Panc1 (cell line): ENCODE data around the gene RPF1. TPM values are rescaled to one million over a fixed set of nuclear protein-coding genes. Genes with fewer than 3 reads are reported as not detected.
"Not testable (repeated sequence)": the region's sequence is repeated elsewhere in the genome, so short reads cannot be mapped to it uniquely, and the experiment has no call there.

Experiments used
- ATAC-seq: fragments of 200-7000 bp; cut with Tn5 transposase; 2 replicates; pipeline ENCODE4 v1.9.1; 2020; ENCODE audit warnings: mild to moderate bottlenecking, moderate library complexity
- BruUV-seq: library from RNA; stranded (reverse); fragments of 400-500 nt; replicated peaks from 2 replicates; lab custom pipeline; 2021; lab: Mats Ljungman, UMichigan
- CTCF ChIA-PET: fragments of 300-600 bp; sonication (Branson Sonifier 250); formaldehyde crosslinking; loops from one replicate; lab custom pipeline; 2022; ENCODE audit warnings: antibody characterized with exemption; lab: Charles Lee
- POLR2A ChIA-PET: fragments of 300-600 bp; sonication (Branson Sonifier 250); formaldehyde crosslinking; loops from one replicate; lab custom pipeline; 2022; ENCODE audit warnings: antibody characterized with exemption; lab: Charles Lee
- DNase-seq: peaks from one replicate; pipeline ENCODE4 v3.0.0-alpha.2; 2010; ENCODE audit warnings: low read depth, low spot score
- H3K27ac ChIP-seq: 2 replicates; pipeline ENCODE4 v1.5.1; 2011; ENCODE audit warnings: mild to moderate bottlenecking, low read length, inconsistent platforms
- H3K27me3 ChIP-seq: fragments of 200-500 bp; sonication (Bioruptor generic); 2 replicates; pipeline ENCODE4 v1.6.0; 2014; ENCODE audit warnings: low read length, inconsistent platforms; ENCODE audit not compliant: control insufficient read depth, insufficient read depth
- H3K36me3 ChIP-seq: fragments of 200-500 bp; sonication (Bioruptor generic); 2 replicates; pipeline ENCODE4 v1.5.1; 2014; ENCODE audit warnings: inconsistent platforms, mild to moderate bottlenecking, low read length, moderate library complexity; ENCODE audit not compliant: control insufficient read depth, insufficient read depth
- H3K4me1 ChIP-seq: 2 replicates; pipeline ENCODE4 v1.5.1; 2011; ENCODE audit warnings: inconsistent platforms, mild to moderate bottlenecking, low read length, moderate library complexity; ENCODE audit not compliant: control insufficient read depth, insufficient read depth
- H3K4me3 ChIP-seq, 2 experiments: 2 replicates each; pipeline ENCODE4 v1.5.1; 2011 to 2012; ENCODE audit warnings: low read depth in 2 of 2, low read length in 2 of 2, mild to moderate bottlenecking in 2 of 2, inconsistent platforms in 1 of 2, moderate library complexity in 1 of 2
- H3K9me3 ChIP-seq: fragments of 200-500 bp; sonication (Bioruptor generic); 2 replicates; pipeline ENCODE4 v1.5.1; 2014; ENCODE audit warnings: low read depth, mild to moderate bottlenecking, inconsistent platforms, low read length, moderate library complexity; ENCODE audit not compliant: control insufficient read depth, insufficient read depth
- REST ChIP-seq, 2 experiments: IDR thresholded peaks; 2 replicates each; pipeline ENCODE4 v1.6.1; 2011 to 2012; ENCODE audit warnings: low read depth in 2 of 2, control low read depth in 1 of 2, low read length in 1 of 2, mild to moderate bottlenecking in 1 of 2, moderate library complexity in 1 of 2; ENCODE audit not compliant: insufficient read depth in 1 of 2
- SIN3A ChIP-seq: IDR thresholded peaks from 2 replicates; pipeline ENCODE4 v1.6.1; 2012; ENCODE audit warnings: low read depth, mild to moderate bottlenecking, low read length, moderate library complexity, borderline replicate concordance; ENCODE audit not compliant: insufficient read depth
- in situ Hi-C: cut with HindIII; loops from 2 replicates; pipeline ENCODE4 v1.10.0; 2016; ENCODE audit warnings: low sequenced_read_pairs, low pct_unique_long_range_greater_than_20kb
- intact Hi-C: fragments of 100-400 bp; cut with micrococcal nuclease; formaldehyde crosslinking; loops from one replicate; pipeline ENCODE4 v1.10.0; 2022; ENCODE audit not compliant: unreplicated experiment
- total RNA-seq: library from RNA; stranded (reverse); gene quantifications from one replicate; pipeline ENCODE4 v1.2.1, GENCODE V29; 2021; ENCODE audit not compliant: unreplicated experiment
- TF ChIP-seq, protein P1 (sequence below): fragments of 450-650 bp; IDR thresholded peaks from 2 replicates; pipeline ENCODE4 v1.5.1; 2017; ENCODE audit warnings: mild to moderate bottlenecking

RPF1 gene
- total RNA-seq, 1 experiment from 2014 or later = 73.0 TPM

DNA sequence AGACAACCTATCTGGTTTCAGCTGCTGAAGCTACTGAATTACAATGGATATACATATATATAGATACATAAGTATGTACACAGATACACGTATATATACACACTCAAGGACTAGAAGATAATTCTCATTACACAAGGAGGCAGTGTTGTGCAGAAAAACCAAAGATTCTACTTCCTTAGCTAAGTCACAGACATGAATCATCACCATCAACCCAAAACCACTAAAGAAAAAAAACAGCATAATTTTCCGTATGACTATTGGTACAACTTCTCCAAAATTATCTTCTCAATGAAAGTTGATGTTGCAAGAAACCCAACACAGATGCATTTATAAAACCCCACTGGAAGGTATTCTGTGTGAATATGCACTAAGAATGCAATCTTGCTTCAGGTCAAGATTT, 36.8 kb upstream of the RPF1 start:
- no TSS peak for BruUV-seq
- ChIA-PET POLR2A (interaction anchor here (0.7 kb wide), 1 partner anchor 1103 kb away, joined by 3 read pairs; no protein-coding TSS in a partner anchor), CTCF (interaction anchor here (0.6 to 2.6 kb wide), 2 partner anchors 162 to 397 kb away, joined by 3 to 16 read pairs; no protein-coding TSS in a partner anchor)
- Histone ChIP-seq H3K27me3 (no peaks in the 10 kb centered on the region), H3K4me1 (no peaks in the 10 kb centered on the region), H3K9me3 (no peaks in the 10 kb centered on the region), H3K36me3 (no peaks in the 10 kb centered on the region), H3K27ac (no peak overlapping the region), H3K4me3 (no peak overlapping the region)
- peak; percentile 72 for DNase-seq
- peak; percentile 93 for ATAC-seq
- in situ Hi-C loops (no loop called here), intact Hi-C loops (loop anchor here (1.0 kb wide), 2 partner anchors 99 to 162 kb away; no protein-coding TSS in a partner anchor)
- TF ChIP-seq SIN3A = no peak
- no peak for TF ChIP-seq REST (IDR thresholded peaks at IDR 0.05; ENCODE audit: insufficient read depth in 1 of 2, low read depth in 2 of 2, low read length in 1 of 2)
- TF ChIP-seq, protein P1, sequence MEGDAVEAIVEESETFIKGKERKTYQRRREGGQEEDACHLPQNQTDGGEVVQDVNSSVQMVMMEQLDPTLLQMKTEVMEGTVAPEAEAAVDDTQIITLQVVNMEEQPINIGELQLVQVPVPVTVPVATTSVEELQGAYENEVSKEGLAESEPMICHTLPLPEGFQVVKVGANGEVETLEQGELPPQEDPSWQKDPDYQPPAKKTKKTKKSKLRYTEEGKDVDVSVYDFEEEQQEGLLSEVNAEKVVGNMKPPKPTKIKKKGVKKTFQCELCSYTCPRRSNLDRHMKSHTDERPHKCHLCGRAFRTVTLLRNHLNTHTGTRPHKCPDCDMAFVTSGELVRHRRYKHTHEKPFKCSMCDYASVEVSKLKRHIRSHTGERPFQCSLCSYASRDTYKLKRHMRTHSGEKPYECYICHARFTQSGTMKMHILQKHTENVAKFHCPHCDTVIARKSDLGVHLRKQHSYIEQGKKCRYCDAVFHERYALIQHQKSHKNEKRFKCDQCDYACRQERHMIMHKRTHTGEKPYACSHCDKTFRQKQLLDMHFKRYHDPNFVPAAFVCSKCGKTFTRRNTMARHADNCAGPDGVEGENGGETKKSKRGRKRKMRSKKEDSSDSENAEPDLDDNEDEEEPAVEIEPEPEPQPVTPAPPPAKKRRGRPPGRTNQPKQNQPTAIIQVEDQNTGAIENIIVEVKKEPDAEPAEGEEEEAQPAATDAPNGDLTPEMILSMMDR = peak; percentile 59; the same call in 1 of the 2 replicates

DNA sequence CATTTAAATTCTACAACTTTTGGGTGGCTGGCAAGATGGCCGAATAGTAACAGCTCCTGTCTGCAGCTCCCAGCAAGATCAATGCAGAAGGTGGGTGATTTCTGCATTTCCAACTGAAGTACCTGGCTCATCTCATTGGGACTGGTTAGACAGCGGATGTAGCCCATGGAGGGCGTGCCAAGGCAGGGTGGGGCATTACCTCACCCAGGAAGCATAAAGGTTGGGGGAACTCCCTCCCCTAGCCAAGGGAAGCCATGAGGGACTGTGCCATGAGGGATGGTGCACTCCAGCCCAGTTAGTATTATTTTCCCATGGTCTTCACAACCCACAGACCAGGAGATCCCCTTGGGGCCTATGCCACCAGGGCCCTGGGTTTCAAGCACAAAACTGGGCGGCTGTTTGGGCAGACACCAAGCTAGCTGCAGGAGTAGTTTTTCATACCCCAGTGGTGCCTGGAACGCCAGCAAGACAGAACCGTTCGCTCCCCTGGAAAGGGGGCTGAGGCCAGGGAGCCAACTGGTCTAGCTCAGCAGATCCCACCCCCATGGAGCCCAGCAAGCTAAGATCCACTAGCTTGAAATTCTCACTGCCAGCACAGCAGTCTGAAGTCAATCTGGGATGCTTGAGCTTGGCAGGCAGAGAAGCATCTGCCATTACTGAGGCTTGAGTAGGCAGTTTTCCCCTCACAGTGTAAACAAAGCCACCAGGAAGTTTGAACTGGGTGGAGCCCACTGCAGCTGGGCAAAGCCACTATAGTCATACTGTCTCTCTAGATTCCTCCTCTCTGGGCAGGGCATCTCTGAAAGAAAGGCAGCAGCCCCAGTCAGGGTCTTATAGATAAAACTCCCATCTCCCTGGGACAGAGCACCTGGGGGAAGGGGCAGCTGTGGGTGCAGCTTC, 36.1 kb upstream of the RPF1 start:
- intact Hi-C loops = loop anchor here (1.0 kb wide), 2 partner anchors 98 to 161 kb away; no protein-coding TSS in a partner anchor
- H3K9me3 ChIP-seq, in situ Hi-C loops, POLR2A ChIA-PET, H3K4me3 ChIP-seq, H3K36me3 ChIP-seq, DNase-seq, H3K4me1 ChIP-seq, BruUV-seq, H3K27ac ChIP-seq, H3K27me3 ChIP-seq, ATAC-seq: not testable (repeated sequence)
- CTCF ChIA-PET = interaction anchor here (0.6 to 2.6 kb wide), 2 partner anchors 10 to 161 kb away, joined by 3 to 16 read pairs; no protein-coding TSS in a partner anchor

GRCh38 chr1:84448704-84449103, 30.4 kb upstream of the RPF1 start:
- POLR2A ChIA-PET = interaction anchor here (0.7 kb wide), 1 partner anchor 149 kb away, joined by 8 read pairs; no protein-coding TSS in a partner anchor
- DNase-seq, H3K27ac ChIP-seq, CTCF ChIA-PET, H3K27me3 ChIP-seq, in situ Hi-C loops, ATAC-seq, H3K36me3 ChIP-seq, H3K4me3 ChIP-seq, intact Hi-C loops, BruUV-seq, H3K4me1 ChIP-seq, H3K9me3 ChIP-seq: not testable (repeated sequence)
